ENCODE measurements around the gene SSNA1. TPM values are rescaled to one million over a fixed set of nuclear protein-coding genes. Genes with fewer than 3 reads are reported as not detected.

SSNA1 gene
- 10 to 100 TPM; 75.0 to 92.8 (median 82.7) TPM for total RNA-seq

- H3K27me3 ChIP-seq, result no peaks in the 10 kb centered on the region
- H3K27ac ChIP-seq, result peak within 1 kb of the TSS; percentile 92 to 99
- TF ChIP-seq POLR2AphosphoS5 (IDR thresholded peaks at IDR 0.05) (peak; percentile 96 to 98 (median 97)), CTCF (IDR thresholded peaks at IDR 0.05) (peak in 2 of 3 donors; percentile 8 to 27), POLR2A (IDR thresholded peaks at IDR 0.05) (peak; percentile 82)
- H3K4me1 ChIP-seq, result peaks cover 28 to 31% of the 10 kb centered on the region in 2 donors
- no peaks in the 10 kb centered on the region for H3K36me3 ChIP-seq
- no peaks in the 10 kb centered on the region for H3K9me3 ChIP-seq
- H3K4me3 ChIP-seq, result peak within 1 kb of the TSS; percentile 96 to 100 (median 99)
- intact Hi-C loops (cut with DNase I; ENCODE audit: low total_unique reads), result no loop called here
- peak; percentile 90 to 92 for DNase-seq (ENCODE audit: low spot score in 2 of 2)
These were observed at the start of gene SSNA1, which contains the start of gene ANAPC2 for GRCh38 chr9:137188490-137189296. Gene SSNA1 (plus strand): TSS chr9:137188676. CDS start chr9:137188727, 51 bp downstream. Gene ANAPC2 (minus strand): TSS chr9:137188560. CDS start chr9:137188532, 28 bp downstream.

GRCh38 chr9:137138722-137139467 lies 49.6 kb upstream of the SSNA1 start, which contains the start of gene GRIN1:
Gene GRIN1 (plus strand): TSS chr9:137139154. CDS start chr9:137139487, 333 bp downstream.
- no peak for TF ChIP-seq POLR2A (IDR thresholded peaks at IDR 0.05)
- TF ChIP-seq POLR2AphosphoS5 (IDR thresholded peaks at IDR 0.05), result no peak
- no peak for TF ChIP-seq CTCF (IDR thresholded peaks at IDR 0.05)
- Histone ChIP-seq H3K4me1 (no peaks in the 10 kb centered on the region), H3K27me3 (peaks cover 6 to 84% of the 10 kb centered on the region in 2 donors), H3K36me3 (no peaks in the 10 kb centered on the region), H3K4me3 (peak within 1 kb of the TSS in 1 of 3 donors; percentile 49), H3K9me3 (no peaks in the 10 kb centered on the region), H3K27ac (no peak within 1 kb of the TSS)
- no peak for DNase-seq (ENCODE audit: low spot score in 2 of 2)
- intact Hi-C loops (cut with DNase I; ENCODE audit: low total_unique reads), result no loop called here

GRCh38 chr9:137139468-137140150 lies 48.9 kb upstream of the SSNA1 start:
- H3K4me3 ChIP-seq, result peak overlapping the region in 1 of 3 donors; percentile 49
- TF ChIP-seq POLR2AphosphoS5 (IDR thresholded peaks at IDR 0.05) (no peak), POLR2A (IDR thresholded peaks at IDR 0.05) (no peak), CTCF (IDR thresholded peaks at IDR 0.05) (no peak)
- H3K27me3 ChIP-seq, result peaks cover 6 to 86% of the 10 kb centered on the region in 2 donors
- H3K4me1 ChIP-seq, result no peaks in the 10 kb centered on the region
- no peaks in the 10 kb centered on the region for H3K9me3 ChIP-seq
- no peaks in the 10 kb centered on the region for H3K36me3 ChIP-seq
- no peak overlapping the region for H3K27ac ChIP-seq
- intact Hi-C loops (cut with DNase I; ENCODE audit: low total_unique reads), result no loop called here
- DNase-seq (ENCODE audit: low spot score in 2 of 2), result no peak

GRCh38 chr9:137140151-137141012 lies 48.1 kb upstream of the SSNA1 start:
- H3K27me3 ChIP-seq, result peaks cover 6 to 85% of the 10 kb centered on the region in 2 donors
- H3K4me3 ChIP-seq, result no peak overlapping the region
- no peak overlapping the region for H3K27ac ChIP-seq
- intact Hi-C loops (cut with DNase I; ENCODE audit: low total_unique reads), result no loop called here
- H3K4me1 ChIP-seq, result no peaks in the 10 kb centered on the region
- no peak for DNase-seq (ENCODE audit: low spot score in 2 of 2)
- H3K9me3 ChIP-seq, result no peaks in the 10 kb centered on the region
- no peaks in the 10 kb centered on the region for H3K36me3 ChIP-seq
- TF ChIP-seq POLR2A (IDR thresholded peaks at IDR 0.05), result no peak

Measured in breast epithelium (tissue), 4 donors.